Measurements from ENCODE around the gene HPX. TPM values are rescaled to one million over a fixed set of nuclear protein-coding genes. Genes with fewer than 3 reads are reported as not detected.
"Not testable (repeated sequence)": the region's sequence is repeated elsewhere in the genome, so short reads cannot be mapped to it uniquely, and the experiment has no call there.

HPX gene
- total RNA-seq, 1 experiment from 2014 or later: not detected

- no peaks in the 10 kb centered on the region for H3K9me3 ChIP-seq (replicated peaks)
- no peak overlapping the region for H3K4me3 ChIP-seq
- H3K36me3 ChIP-seq: no peaks in the 10 kb centered on the region
- no peak for DNase-seq
- no peak overlapping the region for H3K27ac ChIP-seq
- no peaks in the 10 kb centered on the region for H3K4me1 ChIP-seq
- no peaks in the 10 kb centered on the region for H3K27me3 ChIP-seq
Observed at GRCh38 chr11:6397156-6397555, 43.6 kb downstream of the HPX start.

- Histone ChIP-seq H3K27ac (no peak overlapping the region), H3K9me3 (replicated peaks) (no peaks in the 10 kb centered on the region), H3K36me3 (no peaks in the 10 kb centered on the region), H3K4me1 (no peaks in the 10 kb centered on the region), H3K27me3 (no peaks in the 10 kb centered on the region), H3K4me3 (no peak overlapping the region)
- no peak for DNase-seq
Observed at GRCh38 chr11:6395470-6396060, 45.2 kb downstream of the HPX start.

DNA sequence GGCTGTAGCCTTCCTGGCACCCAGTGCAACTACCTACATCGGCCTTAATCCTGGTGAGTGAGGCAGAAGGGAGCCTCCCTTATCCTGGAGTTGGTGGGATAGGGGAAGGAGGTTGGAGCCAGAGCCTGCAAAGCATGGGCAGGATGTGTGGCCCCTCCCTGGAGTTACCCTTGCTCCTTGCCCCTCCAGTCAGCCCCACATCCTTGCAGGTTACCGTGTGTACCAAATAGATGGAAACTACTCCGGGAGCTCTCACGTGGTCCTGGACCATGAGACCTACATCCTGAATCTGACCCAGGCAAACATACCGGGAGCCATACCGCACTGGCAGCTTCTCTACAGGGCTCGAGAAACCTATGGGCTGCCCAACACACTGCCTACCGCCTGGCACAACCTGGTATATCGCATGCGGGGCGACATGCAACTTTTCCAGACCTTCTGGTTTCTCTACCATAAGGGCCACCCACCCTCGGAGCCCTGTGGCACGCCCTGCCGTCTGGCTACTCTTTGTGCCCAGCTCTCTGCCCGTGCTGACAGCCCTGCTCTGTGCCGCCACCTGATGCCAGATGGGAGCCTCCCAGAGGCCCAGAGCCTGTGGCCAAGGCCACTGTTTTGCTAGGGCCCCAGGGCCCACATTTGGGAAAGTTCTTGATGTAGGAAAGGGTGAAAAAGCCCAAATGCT lies 46.7 kb downstream of the HPX start:
- Histone ChIP-seq H3K9me3 (replicated peaks) (no peaks in the 10 kb centered on the region), H3K27ac (no peak overlapping the region), H3K4me3 (no peak overlapping the region), H3K36me3 (no peaks in the 10 kb centered on the region), H3K4me1 (no peaks in the 10 kb centered on the region; the same call in 1 of the 2 replicates), H3K27me3 (no peaks in the 10 kb centered on the region)
- no peak for DNase-seq

DNA sequence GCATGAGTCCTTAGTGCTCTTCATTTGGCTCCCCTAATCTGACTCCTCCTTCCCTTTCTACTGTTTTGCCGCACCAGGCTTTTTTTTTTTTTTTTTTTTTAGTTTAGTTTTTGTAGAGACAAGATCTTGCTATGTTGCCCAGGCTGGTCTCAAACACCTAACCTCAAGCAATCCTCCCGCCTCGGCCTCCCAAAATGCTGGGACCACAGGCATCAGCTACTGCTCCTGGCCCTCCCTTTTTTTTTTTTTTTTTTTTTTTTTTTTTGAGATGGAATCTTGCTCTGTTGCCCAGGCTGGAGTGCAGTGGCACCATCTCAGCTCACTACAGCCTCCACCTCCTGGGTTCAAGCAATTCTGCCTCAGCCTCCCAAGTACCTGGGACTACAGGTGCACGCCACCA lies 48.5 kb downstream of the HPX start:
- H3K27ac ChIP-seq; H3K27me3 ChIP-seq; H3K4me1 ChIP-seq; H3K4me3 ChIP-seq; H3K36me3 ChIP-seq; H3K9me3 ChIP-seq (replicated peaks); DNase-seq: not testable (repeated sequence)

- H3K36me3 ChIP-seq: no peaks in the 10 kb centered on the region
- H3K9me3 ChIP-seq (replicated peaks): no peaks in the 10 kb centered on the region
- no peak overlapping the region for H3K4me3 ChIP-seq
- H3K27me3 ChIP-seq: no peaks in the 10 kb centered on the region
- no peak overlapping the region for H3K27ac ChIP-seq
- H3K4me1 ChIP-seq: no peaks in the 10 kb centered on the region; the same call in 1 of the 2 replicates
- no peak for DNase-seq
Observed at GRCh38 chr11:6391537-6392134, 49.2 kb downstream of the HPX start.

- DNase-seq: no peak
- H3K9me3 ChIP-seq (replicated peaks): no peaks in the 10 kb centered on the region
- no peaks in the 10 kb centered on the region; the same call in 1 of the 2 replicates for H3K4me1 ChIP-seq
- H3K27ac ChIP-seq: peak overlapping the region; percentile 23; the same call in 1 of the 2 replicates
- no peaks in the 10 kb centered on the region for H3K27me3 ChIP-seq
- H3K36me3 ChIP-seq: no peaks in the 10 kb centered on the region
- H3K4me3 ChIP-seq: peak overlapping the region; percentile 72
Observed at GRCh38 chr11:6390718-6391469, 49.9 kb downstream of the HPX start.

- Histone ChIP-seq H3K4me1 (no peaks in the 10 kb centered on the region; the same call in 1 of the 2 replicates), H3K4me3 (peak within 1 kb of the TSS; percentile 72), H3K27ac (peak within 1 kb of the TSS; percentile 23; the same call in 1 of the 2 replicates), H3K27me3 (no peaks in the 10 kb centered on the region), H3K36me3 (no peaks in the 10 kb centered on the region), H3K9me3 (replicated peaks) (no peaks in the 10 kb centered on the region)
- DNase-seq: peak; percentile 88 to 89
Observed at GRCh38 chr11:6389905-6390717, 50.7 kb downstream of the HPX start, which contains the start of gene SMPD1. TSS of gene SMPD1 (plus strand) at chr11:6390474. CDS start at chr11:6390599, 125 bp downstream.

DNA sequence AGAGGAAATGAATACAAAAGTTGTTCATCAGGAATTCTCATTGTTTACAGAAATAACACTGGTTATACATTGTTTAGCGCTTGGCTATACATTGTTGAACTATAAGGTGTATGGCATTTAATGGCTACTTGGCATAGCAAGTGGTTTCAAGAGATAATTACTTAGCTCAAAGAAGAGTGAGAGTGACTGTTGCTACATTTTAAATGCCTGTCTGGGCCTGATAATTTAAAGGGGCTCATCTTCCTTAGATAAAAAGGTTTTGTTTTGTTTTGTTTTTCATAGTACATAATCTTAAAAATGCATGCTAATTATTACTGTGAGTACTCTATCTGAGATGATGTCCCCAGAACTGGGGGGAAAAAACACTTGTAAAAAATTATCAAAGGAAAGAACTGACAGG lies 52.0 kb downstream of the HPX start:
- H3K36me3 ChIP-seq: no peaks in the 10 kb centered on the region
- no peak overlapping the region for H3K27ac ChIP-seq
- DNase-seq: no peak
- H3K9me3 ChIP-seq (replicated peaks): no peaks in the 10 kb centered on the region
- H3K4me1 ChIP-seq: no peaks in the 10 kb centered on the region; the same call in 1 of the 2 replicates
- no peaks in the 10 kb centered on the region for H3K27me3 ChIP-seq
- no peak overlapping the region for H3K4me3 ChIP-seq

- H3K27me3 ChIP-seq: no peaks in the 10 kb centered on the region
- no peaks in the 10 kb centered on the region for H3K9me3 ChIP-seq (replicated peaks)
- DNase-seq: no peak
- no peak overlapping the region for H3K4me3 ChIP-seq
- no peaks in the 10 kb centered on the region for H3K36me3 ChIP-seq
- H3K4me1 ChIP-seq: no peaks in the 10 kb centered on the region; the same call in 1 of the 2 replicates
- H3K27ac ChIP-seq: no peak overlapping the region
Observed at GRCh38 chr11:6387811-6388599, 52.8 kb downstream of the HPX start.

GRCh38 chr11:6385046-6385777 lies 55.6 kb downstream of the HPX start:
- H3K4me1 ChIP-seq: no peaks in the 10 kb centered on the region; the same call in 1 of the 2 replicates
- no peaks in the 10 kb centered on the region for H3K9me3 ChIP-seq (replicated peaks)
- no peak overlapping the region for H3K27ac ChIP-seq
- H3K27me3 ChIP-seq: no peaks in the 10 kb centered on the region
- H3K4me3 ChIP-seq: no peak overlapping the region
- DNase-seq: no peak
- H3K36me3 ChIP-seq: no peaks in the 10 kb centered on the region
